NCI-H82 treated with DMSO at 0.1 percent for 48 hours (cell line): ENCODE data around the gene MN1.

Source experiments
- DNase-seq: peaks from one replicate; lab custom pipeline; 2025; ENCODE audit not compliant: unreplicated experiment; lab: John Stamatoyannopoulos, UW

The MN1 gene

GRCh38 chr22:27827604-27828587 lies 26.3 kb upstream of the MN1 start:
- DNase-seq: no peak

- no peak for DNase-seq
Measured at GRCh38 chr22:27825174-27825573, 23.6 kb upstream of the MN1 start.

GRCh38 chr22:27823221-27823620 lies 21.7 kb upstream of the MN1 start:
- DNase-seq: no peak

GRCh38 chr22:27820896-27821866 lies 19.6 kb upstream of the MN1 start:
- DNase-seq: no peak

- no peak for DNase-seq
Measured at GRCh38 chr22:27816552-27816951, 15.0 kb upstream of the MN1 start.

GRCh38 chr22:27815826-27816530 lies 14.4 kb upstream of the MN1 start:
- no peak for DNase-seq

GRCh38 chr22:27814993-27815392 lies 13.4 kb upstream of the MN1 start:
- no peak for DNase-seq

- DNase-seq: no peak
Measured at GRCh38 chr22:27811778-27812177, 10.2 kb upstream of the MN1 start.

GRCh38 chr22:27810609-27811151 lies 9.1 kb upstream of the MN1 start:
- DNase-seq: no peak

- DNase-seq: no peak
Measured at GRCh38 chr22:27809700-27810608, 8.4 kb upstream of the MN1 start.

- DNase-seq: no peak
Measured at GRCh38 chr22:27809226-27809603, 7.7 kb upstream of the MN1 start.

- no peak for DNase-seq
Measured at GRCh38 chr22:27808451-27809225, 7.1 kb upstream of the MN1 start.

GRCh38 chr22:27805841-27806240 lies 4.3 kb upstream of the MN1 start:
- DNase-seq: no peak

- no peak for DNase-seq
Measured at GRCh38 chr22:27804470-27805297, 3.1 kb upstream of the MN1 start.

- no peak for DNase-seq
Measured at GRCh38 chr22:27803841-27804415, 2.4 kb upstream of the MN1 start.

GRCh38 chr22:27802346-27803073 lies 954 bp upstream of the MN1 start:
- DNase-seq: no peak

GRCh38 chr22:27801202-27801615 lies 347 bp downstream of the MN1 start:
- DNase-seq: no peak
